RWPE2 (cell line): Measurements from ENCODE around the gene GPR65.
A peak's percentile ranks its signal among the peaks of the same experiment; 100 is the strongest.
"Not testable (repeated sequence)": the region's sequence is repeated elsewhere in the genome, so short reads cannot be mapped to it uniquely, and the experiment has no call there.

ENCODE experiments used
- ATAC-seq: fragments of 200-7000 bp; cut with Tn5 transposase; 3 replicates; pipeline ENCODE4 v1.9.1; 2021; ENCODE audit warnings: low read depth
- DNase-seq: peaks from one replicate; pipeline ENCODE4 v3.0.0-alpha.2; 2020; ENCODE audit warnings: low spot score
- H3K27ac ChIP-seq: fragments of 450-650 bp; 2 replicates; pipeline ENCODE4 v1.5.1; 2017; ENCODE audit warnings: mild to moderate bottlenecking; ENCODE audit not compliant: poor library complexity, severe bottlenecking
- H3K27me3 ChIP-seq: fragments of 250-450 bp; sonication (Bioruptor Pico); 2 replicates; pipeline ENCODE4 v1.5.1; 2021; ENCODE audit warnings: mild to moderate bottlenecking, moderate library complexity; ENCODE audit not compliant: insufficient read depth, poor library complexity, severe bottlenecking
- H3K36me3 ChIP-seq: fragments of 250-450 bp; sonication (Bioruptor Pico); 2 replicates; pipeline ENCODE4 v1.5.1; 2020; ENCODE audit warnings: low read depth, mild to moderate bottlenecking, moderate library complexity
- H3K4me1 ChIP-seq: fragments of 250-450 bp; sonication (Bioruptor Pico); 2 replicates; pipeline ENCODE4 v1.5.1; 2021; ENCODE audit warnings: mild to moderate bottlenecking, moderate library complexity; ENCODE audit not compliant: insufficient read depth, poor library complexity, severe bottlenecking
- H3K4me3 ChIP-seq: fragments of 250-450 bp; sonication (Bioruptor Pico); 2 replicates; pipeline ENCODE4 v1.5.1; 2021; ENCODE audit warnings: mild to moderate bottlenecking, moderate library complexity; ENCODE audit not compliant: severe bottlenecking
- H3K9me3 ChIP-seq: fragments of 250-450 bp; sonication (Bioruptor Pico); 2 replicates; pipeline ENCODE4 v1.5.1; 2021; ENCODE audit warnings: mild to moderate bottlenecking, moderate library complexity; ENCODE audit not compliant: severe bottlenecking
- TF ChIP-seq, protein P1 (sequence below): fragments of 450-650 bp; IDR thresholded peaks from one replicate; pipeline ENCODE4 v1.5.1; 2017; ENCODE audit warnings: mild to moderate bottlenecking, moderate library complexity; ENCODE audit not compliant: poor library complexity, severe bottlenecking

Gene GPR65

DNA sequence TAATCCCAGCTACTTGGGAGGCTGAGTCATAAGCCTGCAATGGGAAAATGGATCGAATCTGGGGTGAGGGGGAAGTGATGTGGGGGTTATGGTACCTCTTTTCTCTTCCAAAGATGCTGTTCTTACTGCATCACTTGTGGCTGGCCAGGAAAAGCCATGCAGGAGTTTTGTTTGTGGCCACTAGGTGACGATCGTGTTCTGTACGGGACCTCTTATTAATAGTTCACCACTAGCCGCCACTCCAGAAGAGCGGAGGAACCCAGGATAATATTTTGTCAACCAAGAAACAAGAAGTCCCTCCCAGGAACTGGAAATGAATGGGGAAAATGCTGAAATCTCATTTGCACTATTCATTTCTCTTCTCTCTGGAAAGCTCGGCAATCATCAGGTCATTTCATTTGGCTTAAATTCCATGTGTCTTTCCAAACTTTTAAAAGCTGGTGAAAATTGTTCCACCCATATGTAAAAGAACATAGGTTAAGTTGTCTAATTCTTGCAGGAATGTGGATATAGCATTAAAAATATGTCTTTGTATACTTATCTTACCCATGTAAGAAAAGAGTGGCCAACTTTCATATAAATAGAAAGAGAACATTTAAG is 8.9 kb downstream of the GPR65 start:
- Histone ChIP-seq H3K27me3 (no peaks in the 10 kb centered on the region), H3K4me3 (no peak overlapping the region), H3K27ac (no peak overlapping the region), H3K9me3 (no peaks in the 10 kb centered on the region), H3K4me1 (no peaks in the 10 kb centered on the region), H3K36me3 (no peaks in the 10 kb centered on the region)
- ATAC-seq (peak; percentile 97), DNase-seq (no peak)
- TF ChIP-seq, protein P1, sequence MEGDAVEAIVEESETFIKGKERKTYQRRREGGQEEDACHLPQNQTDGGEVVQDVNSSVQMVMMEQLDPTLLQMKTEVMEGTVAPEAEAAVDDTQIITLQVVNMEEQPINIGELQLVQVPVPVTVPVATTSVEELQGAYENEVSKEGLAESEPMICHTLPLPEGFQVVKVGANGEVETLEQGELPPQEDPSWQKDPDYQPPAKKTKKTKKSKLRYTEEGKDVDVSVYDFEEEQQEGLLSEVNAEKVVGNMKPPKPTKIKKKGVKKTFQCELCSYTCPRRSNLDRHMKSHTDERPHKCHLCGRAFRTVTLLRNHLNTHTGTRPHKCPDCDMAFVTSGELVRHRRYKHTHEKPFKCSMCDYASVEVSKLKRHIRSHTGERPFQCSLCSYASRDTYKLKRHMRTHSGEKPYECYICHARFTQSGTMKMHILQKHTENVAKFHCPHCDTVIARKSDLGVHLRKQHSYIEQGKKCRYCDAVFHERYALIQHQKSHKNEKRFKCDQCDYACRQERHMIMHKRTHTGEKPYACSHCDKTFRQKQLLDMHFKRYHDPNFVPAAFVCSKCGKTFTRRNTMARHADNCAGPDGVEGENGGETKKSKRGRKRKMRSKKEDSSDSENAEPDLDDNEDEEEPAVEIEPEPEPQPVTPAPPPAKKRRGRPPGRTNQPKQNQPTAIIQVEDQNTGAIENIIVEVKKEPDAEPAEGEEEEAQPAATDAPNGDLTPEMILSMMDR, result peak; percentile 99

DNA sequence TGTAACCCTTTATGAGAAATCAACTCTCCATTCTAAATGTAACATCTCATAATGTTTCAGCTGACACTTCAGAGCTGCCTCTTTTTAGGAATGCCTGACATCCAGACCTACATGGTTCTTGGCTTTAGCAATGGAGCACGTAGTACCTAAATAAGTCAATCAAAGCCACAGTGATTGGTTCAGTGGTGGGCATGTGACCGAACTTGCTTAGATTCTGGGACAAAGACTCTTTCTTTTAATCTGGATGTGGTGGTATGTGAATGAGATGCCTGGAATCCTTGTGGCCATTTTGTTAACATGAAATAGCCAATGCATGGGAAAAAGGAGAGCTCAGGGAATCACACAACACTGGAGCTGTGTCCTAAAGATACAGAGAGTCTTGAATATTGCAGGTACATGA is 11.8 kb downstream of the GPR65 start:
- no peaks in the 10 kb centered on the region for H3K27me3 ChIP-seq
- H3K4me1 ChIP-seq, result no peaks in the 10 kb centered on the region
- DNase-seq, result no peak
- no peaks in the 10 kb centered on the region for H3K9me3 ChIP-seq
- no peaks in the 10 kb centered on the region for H3K36me3 ChIP-seq
- TF ChIP-seq, protein P1, result no peak
- ATAC-seq, result no peak
- H3K4me3 ChIP-seq, result no peak overlapping the region
- no peak overlapping the region for H3K27ac ChIP-seq

DNA sequence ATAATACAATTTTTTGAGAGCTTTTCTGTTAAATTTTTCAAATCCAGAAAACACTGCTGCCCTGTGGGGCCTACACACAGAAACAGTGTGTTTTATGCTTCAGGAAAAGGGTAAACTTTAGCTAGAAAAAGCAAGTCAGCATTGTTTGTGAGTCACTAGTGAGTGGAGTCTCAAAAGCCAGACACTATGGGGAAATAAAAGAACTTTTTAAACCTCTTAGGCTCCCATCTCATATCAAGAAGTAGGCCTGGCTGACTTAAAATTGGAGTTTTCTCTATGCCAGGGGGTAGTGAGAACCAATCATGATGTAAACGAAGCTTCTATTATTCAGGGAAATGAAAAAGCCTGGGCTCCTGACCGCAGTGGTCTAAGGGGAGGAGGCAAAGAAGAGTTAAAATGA is 12.6 kb downstream of the GPR65 start:
- no peaks in the 10 kb centered on the region for H3K9me3 ChIP-seq
- no peak overlapping the region for H3K4me3 ChIP-seq
- no peaks in the 10 kb centered on the region for H3K27me3 ChIP-seq
- no peak overlapping the region for H3K27ac ChIP-seq
- no peak for DNase-seq
- no peaks in the 10 kb centered on the region for H3K4me1 ChIP-seq
- no peak for ATAC-seq
- TF ChIP-seq, protein P1, result no peak
- no peaks in the 10 kb centered on the region for H3K36me3 ChIP-seq

DNA sequence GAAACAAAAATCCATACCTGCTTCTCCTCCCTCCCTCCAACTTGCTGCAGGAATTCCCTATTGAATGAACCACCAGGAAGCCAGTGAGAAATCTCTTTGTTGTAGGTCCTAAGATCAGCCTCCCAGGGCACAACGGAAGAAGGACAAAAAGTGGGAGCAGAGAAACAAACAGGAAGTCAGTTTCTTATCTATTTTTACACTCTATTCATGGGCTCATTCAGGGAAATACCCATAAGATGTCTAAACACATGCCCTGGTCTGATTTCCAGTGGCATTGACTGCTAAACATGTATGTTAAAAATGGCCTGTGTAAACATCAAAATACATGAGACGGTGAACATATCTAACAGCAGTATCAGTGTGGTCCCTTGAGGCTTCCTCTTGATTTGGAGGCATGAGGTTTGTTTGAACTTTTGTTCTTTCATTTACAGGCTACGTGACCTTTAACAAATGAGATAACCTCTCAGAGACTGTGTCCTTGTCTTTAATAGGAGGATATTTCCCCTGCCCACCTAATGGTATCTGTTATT is 18.8 kb downstream of the GPR65 start:
- H3K4me1 ChIP-seq, result no peaks in the 10 kb centered on the region
- no peaks in the 10 kb centered on the region for H3K36me3 ChIP-seq
- peaks cover 8% of the 10 kb centered on the region for H3K27me3 ChIP-seq
- TF ChIP-seq, protein P1, result no peak
- H3K4me3 ChIP-seq, result no peak overlapping the region
- DNase-seq, result no peak
- no peaks in the 10 kb centered on the region for H3K9me3 ChIP-seq
- H3K27ac ChIP-seq, result no peak overlapping the region
- no peak for ATAC-seq

DNA sequence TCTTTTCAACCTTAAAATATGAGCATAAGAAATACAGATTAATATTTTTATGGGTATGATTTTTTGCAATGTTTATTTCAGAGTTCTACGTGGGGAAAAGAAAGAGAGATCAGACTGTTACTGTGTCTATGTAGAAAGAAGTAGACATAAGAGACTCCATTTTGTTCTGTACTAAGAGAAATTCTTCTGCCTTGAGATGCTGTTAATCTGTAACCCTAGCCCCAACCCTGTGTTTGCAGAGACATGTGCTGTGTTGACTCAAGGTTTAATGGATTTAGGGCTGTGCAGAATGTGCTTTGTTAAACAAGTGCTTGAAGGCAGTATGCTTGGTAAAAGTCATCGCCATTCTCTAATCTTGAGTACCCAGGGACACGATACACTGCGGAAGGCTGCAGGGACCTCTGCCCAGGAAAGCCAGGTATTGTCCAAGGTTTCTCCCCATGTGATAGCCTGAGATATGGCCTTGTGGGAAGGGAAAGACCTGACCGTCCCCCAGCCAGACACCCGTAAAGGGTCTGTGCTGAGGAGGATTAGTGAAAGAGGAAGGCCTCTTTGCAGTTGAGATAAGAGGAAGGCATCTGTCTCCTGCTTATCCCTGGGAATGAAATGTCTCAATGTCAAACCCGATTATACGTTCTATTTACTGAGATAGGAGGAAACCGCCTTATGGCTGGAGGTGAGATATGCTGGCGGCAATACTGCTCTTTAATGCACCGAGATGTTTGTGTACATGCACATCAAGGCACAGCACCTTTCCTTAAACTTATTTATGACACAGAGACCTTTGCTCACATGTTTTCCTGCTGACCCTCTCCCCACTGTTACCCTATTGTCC is 19.5 kb downstream of the GPR65 start:
- not testable (repeated sequence) for H3K27ac ChIP-seq, ATAC-seq, H3K4me1 ChIP-seq, H3K36me3 ChIP-seq, H3K9me3 ChIP-seq, H3K4me3 ChIP-seq, DNase-seq, H3K27me3 ChIP-seq
